Endothelial cell of umbilical vein (primary cell): Measurements from ENCODE around the gene GDI2. TPM values are rescaled to one million over a fixed set of nuclear protein-coding genes. Genes with fewer than 3 reads are reported as not detected.

Experiments
- BruUV-seq: library from RNA; stranded (reverse); fragments of 400-500 nt; replicated peaks from 2 replicates; lab custom pipeline; 2021; lab: Mats Ljungman, UMichigan
- CTCF ChIA-PET: fragments of 300-600, 350-600 bp; sonication (Branson Sonifier 250); formaldehyde crosslinking; loops from one replicate; lab custom pipeline; 2021; ENCODE audit warnings: antibody characterized with exemption, inconsistent platforms; lab: Charles Lee
- POLR2A ChIA-PET: fragments of 300-600, 350-600 bp; sonication (Branson Sonifier 250); formaldehyde crosslinking; loops from one replicate; lab custom pipeline; 2021; ENCODE audit warnings: antibody characterized with exemption, inconsistent platforms; lab: Charles Lee
- DNase-seq: peaks from one replicate; pipeline ENCODE4 v3.0.0-alpha.2; 2011; ENCODE audit warnings: low read depth, low spot score
- FAIRE-seq: peaks from 2 replicates; lab custom pipeline; 2011; peaks lifted over from hg19 to GRCh38; lab: Jason Lieb, UNC
- H2AFZ ChIP-seq: 2 replicates; pipeline ENCODE4 v1.6.0; 2012; ENCODE audit warnings: low read depth, low read length, control low read depth, inconsistent platforms
- H3K27ac ChIP-seq: 2 replicates; pipeline ENCODE4 v1.5.1; 2011; ENCODE audit warnings: low read depth, mild to moderate bottlenecking, control low read depth, low read length, moderate library complexity; ENCODE audit not compliant: insufficient read depth
- H3K27me3 ChIP-seq, 2 experiments: 2 replicates each; pipeline versions ENCODE4 v1.6.0 to v1.6.1; 2011; ENCODE audit warnings: low read length in 2 of 2, mixed read lengths in 1 of 2; ENCODE audit not compliant: control insufficient read depth in 2 of 2, insufficient read depth in 2 of 2
- H3K36me3 ChIP-seq, 2 experiments: 2 replicates in 1 of 2; 3 replicates in 1 of 2; pipeline ENCODE4 v1.5.1; 2011; ENCODE audit warnings: low read length in 2 of 2, mild to moderate bottlenecking in 1 of 2, moderate library complexity in 1 of 2; ENCODE audit not compliant: control insufficient read depth in 2 of 2, insufficient read depth in 2 of 2; ENCODE audit errors: extremely low read depth in 1 of 2
- H3K4me1 ChIP-seq: 3 replicates; pipeline ENCODE4 v1.5.1; 2011; ENCODE audit warnings: mild to moderate bottlenecking, low read length; ENCODE audit not compliant: control insufficient read depth, insufficient read depth; ENCODE audit errors: extremely low read depth
- H3K4me2 ChIP-seq: 2 replicates; pipeline ENCODE4 v1.6.1; 2011; ENCODE audit warnings: low read length, control low read depth, mixed read lengths; ENCODE audit not compliant: insufficient read depth
- H3K4me3 ChIP-seq, 3 experiments: fragments of 200-600 bp in 1 of 3; sonication (generic), shearing (Covaris generic) in 1 of 3; replicated peaks in 1 of 3; 2 replicates each; pipeline ENCODE4 v1.5.1; 2011 to 2016; ENCODE audit warnings: control low read depth in 3 of 3, low read length in 3 of 3, mild to moderate bottlenecking in 2 of 3, inconsistent platforms in 1 of 3, low read depth in 1 of 3, moderate library complexity in 1 of 3; ENCODE audit not compliant: insufficient read depth in 1 of 3
- H3K79me2 ChIP-seq: 2 replicates; pipeline ENCODE4 v1.6.0; 2012; ENCODE audit warnings: low read length, inconsistent platforms; ENCODE audit not compliant: control insufficient read depth, insufficient read depth
- H3K9ac ChIP-seq: replicated peaks from 2 replicates; pipeline ENCODE3; 2011; ENCODE audit warnings: low read length, control low read depth; ENCODE audit not compliant: insufficient read depth; ENCODE audit errors: extremely low read depth
- H3K9me1 ChIP-seq: replicated peaks from 3 replicates; pipeline ENCODE4 v1.6.0; 2011; ENCODE audit warnings: mild to moderate bottlenecking, low read length; ENCODE audit not compliant: control insufficient read depth, insufficient read depth; ENCODE audit errors: extremely low read depth
- H3K9me3 ChIP-seq: replicated peaks from 2 replicates; pipeline ENCODE4 v1.5.1; 2012; ENCODE audit warnings: low read length, inconsistent platforms; ENCODE audit not compliant: control insufficient read depth, insufficient read depth
- H4K20me1 ChIP-seq: replicated peaks from 2 replicates; pipeline ENCODE3; 2011; ENCODE audit warnings: mild to moderate bottlenecking, low read length; ENCODE audit not compliant: control insufficient read depth, insufficient read depth; ENCODE audit errors: extremely low read depth
- FOS ChIP-seq: IDR thresholded peaks from 2 replicates; pipeline ENCODE4 v1.6.1; 2011; ENCODE audit warnings: mild to moderate bottlenecking, low read length, moderate library complexity, borderline replicate concordance; ENCODE audit not compliant: insufficient read depth
- GATA2 ChIP-seq: IDR thresholded peaks from 2 replicates; pipeline ENCODE4 v1.7.0; 2011; ENCODE audit warnings: low read depth, mild to moderate bottlenecking, moderate library complexity, mixed read lengths, low read length; ENCODE audit not compliant: insufficient read length, insufficient read depth
- POLR2A ChIP-seq: IDR thresholded peaks from 2 replicates; pipeline ENCODE4 v1.6.1; 2012; ENCODE audit warnings: low read depth, mild to moderate bottlenecking, control low read depth, low read length
- dilution Hi-C: fragments of 300-500 bp; cut with MboI; formaldehyde crosslinking; loops from one replicate; pipeline ENCODE4 v1.15.0; 2019; ENCODE audit warnings: low sequenced_read_pairs; ENCODE audit not compliant: extremely low pct_ligation_motif_present
- intact Hi-C: fragments of 100-400 bp; cut with micrococcal nuclease; formaldehyde crosslinking; loops from one replicate; pipeline ENCODE4 v1.10.0; 2022
- polyA plus RNA-seq, 4 experiments: library from polyadenylated mRNA; depleted of rRNA in 3 of 4; stranded (reverse) in 3 of 4; unstranded in 1 of 4; fragments of >200 nt; gene quantifications; 2 replicates each; pipeline versions ENCODE4 v1.2.1 to v1.2.3, GENCODE V29; 2011 to 2012; ENCODE audit warnings: missing spikeins in 1 of 4
- total RNA-seq: library from RNA; stranded (reverse); gene quantifications from 2 replicates; pipeline ENCODE4 v1.2.3, GENCODE V29; 2021

GDI2 gene
- total and polyA plus RNA-seq, 2 donors (not counting 3 experiments of a cell fraction or from before 2014, with no cell fraction given): 154 to 307 TPM

DNA sequence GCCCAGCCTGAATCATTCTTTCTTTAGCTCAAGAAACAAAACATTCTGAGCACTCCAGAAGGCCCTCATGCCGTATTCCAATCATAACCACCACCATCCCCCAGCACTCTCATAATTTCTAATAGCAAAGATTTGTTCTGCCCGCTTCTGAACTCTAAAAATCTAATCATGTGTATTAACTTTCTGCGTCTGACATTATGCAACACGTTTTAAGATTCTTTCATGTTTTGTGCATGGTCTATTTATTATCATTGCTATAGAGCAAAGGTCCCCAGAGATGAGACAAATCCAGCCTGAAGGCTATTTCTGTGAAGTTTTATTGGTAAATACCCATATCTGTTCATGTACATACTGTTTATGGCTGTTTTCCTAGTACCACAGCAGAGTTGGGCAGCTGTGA is 8.8 kb downstream of the GDI2 start:
- CTCF ChIA-PET: no interaction called here
- Histone ChIP-seq H3K79me2 (peaks cover 99% of the 10 kb centered on the region), H3K4me3 (no peak overlapping the region), H3K27ac (no peak overlapping the region), H3K4me2 (no peak overlapping the region), H4K20me1 (peaks cover 16% of the 10 kb centered on the region), H3K9me3 (no peaks in the 10 kb centered on the region), H3K27me3 (no peaks in the 10 kb centered on the region), H3K36me3 (peaks cover 0 to 2% of the 10 kb centered on the region in 2 experiments), H3K9ac (no peak overlapping the region), H3K9me1 (no peaks in the 10 kb centered on the region), H3K4me1 (peaks cover 6% of the 10 kb centered on the region), H2AFZ (no peak overlapping the region)
- TF ChIP-seq FOS: no peak
- TF ChIP-seq POLR2A: no peak
- no peak for DNase-seq
- BruUV-seq: no TSS peak
- intact Hi-C loops: no loop called here
- no peak for FAIRE-seq
- POLR2A ChIA-PET: no interaction called here
- dilution Hi-C loops: no loop called here

DNA sequence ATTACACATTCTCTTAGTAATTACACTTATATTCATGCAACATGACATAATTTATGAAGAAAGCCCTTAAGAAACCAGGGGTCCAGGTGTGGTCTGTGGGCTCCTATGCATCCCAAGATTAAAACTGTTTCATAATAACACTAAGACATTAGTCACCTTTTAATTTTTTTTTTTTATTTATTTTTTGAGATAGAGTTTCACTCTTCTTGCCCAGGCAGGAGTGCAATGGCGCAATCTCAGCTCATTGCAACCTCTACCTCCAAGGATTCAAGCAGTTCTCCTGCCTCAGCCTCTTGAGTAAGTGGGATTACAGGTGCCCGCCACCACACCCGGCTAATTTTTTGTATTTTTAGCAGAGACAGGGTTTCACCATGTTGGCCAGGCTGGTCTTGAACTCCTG is 12.5 kb downstream of the GDI2 start:
- POLR2A ChIA-PET: no interaction called here
- Histone ChIP-seq H3K36me3 (peaks cover 4 to 8% of the 10 kb centered on the region in 2 experiments), H4K20me1 (peaks cover 16% of the 10 kb centered on the region)

More for the DNA sequence above, 12.5 kb downstream of the GDI2 start:
- Histone ChIP-seq H3K27me3 (no peaks in the 10 kb centered on the region), H3K4me1 (no peaks in the 10 kb centered on the region), H3K9me3 (no peaks in the 10 kb centered on the region), H3K4me3 (no peak overlapping the region), H3K4me2 (no peak overlapping the region), H3K9me1 (peaks cover 2% of the 10 kb centered on the region), H3K79me2 (peaks cover 89% of the 10 kb centered on the region), H3K27ac (no peak overlapping the region), H2AFZ (no peak overlapping the region), H3K9ac (no peak overlapping the region)
- BruUV-seq: no TSS peak
- dilution Hi-C loops: no loop called here
- DNase-seq (no peak), FAIRE-seq (no peak)
- intact Hi-C loops: no loop called here
- CTCF ChIA-PET: no interaction called here
- TF ChIP-seq GATA2 (no peak), FOS (no peak)
